Stimulated activated CD8-positive, alpha-beta memory T cell treated with anti-CD3 and anti-CD28 coated beads, Interleukin-15, amount 100 ng/mL, for 1 hour (primary cell): ENCODE results near the gene ITIH5.

ENCODE experiments used
- DNase-seq: peaks from one replicate; pipeline ENCODE4 v3.0.0-alpha.2; 2020; ENCODE audit warnings: low read depth

The ITIH5 gene

DNA sequence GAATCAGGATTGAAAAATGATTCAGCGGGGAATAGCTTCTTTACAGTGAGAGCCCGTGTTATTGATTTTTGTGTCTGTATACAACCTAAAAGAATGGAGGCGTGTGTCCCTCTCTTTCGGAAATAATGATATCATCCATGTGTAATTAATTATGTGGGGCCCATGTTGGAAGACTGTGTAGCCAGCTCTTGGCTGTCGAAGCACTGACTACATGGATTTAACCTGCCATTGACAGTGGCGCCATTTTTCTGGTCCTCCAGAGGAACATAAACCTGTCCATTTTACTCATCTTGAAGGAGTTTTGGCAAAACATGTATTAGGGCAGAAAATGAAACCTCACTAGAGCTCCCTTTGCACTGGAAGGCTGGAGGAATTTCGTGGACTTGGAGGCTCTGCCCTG is 119.6 kb downstream of the ITIH5 start:
- no peak for DNase-seq

DNA sequence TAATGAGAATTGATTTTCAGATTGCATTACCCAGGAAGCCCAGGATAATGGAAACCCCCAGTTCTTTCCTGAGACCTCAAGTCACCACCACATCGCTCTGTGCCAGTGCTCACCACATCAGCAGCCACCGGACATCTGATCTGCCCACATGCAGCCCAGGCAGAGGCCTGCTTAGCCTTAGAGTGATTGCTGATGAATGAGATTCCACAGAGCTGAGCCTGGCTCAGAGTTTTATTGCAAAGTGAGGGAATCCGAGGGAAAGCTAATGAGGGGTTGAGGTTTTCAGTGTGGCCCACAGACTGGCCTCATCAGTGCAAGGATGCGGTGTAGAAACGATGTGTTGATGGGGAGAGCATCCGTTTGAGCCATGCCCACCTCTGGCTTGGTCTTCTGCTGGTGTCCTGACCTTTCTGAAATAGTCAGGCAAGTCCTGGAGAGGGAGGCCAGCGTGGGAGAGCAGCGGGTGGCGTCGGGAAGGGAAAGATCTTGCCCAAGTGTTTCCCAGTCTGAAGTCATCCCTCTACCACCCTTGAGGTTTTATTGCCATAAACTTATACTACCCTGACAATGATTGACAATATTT is 120.3 kb downstream of the ITIH5 start:
- DNase-seq: no peak

DNA sequence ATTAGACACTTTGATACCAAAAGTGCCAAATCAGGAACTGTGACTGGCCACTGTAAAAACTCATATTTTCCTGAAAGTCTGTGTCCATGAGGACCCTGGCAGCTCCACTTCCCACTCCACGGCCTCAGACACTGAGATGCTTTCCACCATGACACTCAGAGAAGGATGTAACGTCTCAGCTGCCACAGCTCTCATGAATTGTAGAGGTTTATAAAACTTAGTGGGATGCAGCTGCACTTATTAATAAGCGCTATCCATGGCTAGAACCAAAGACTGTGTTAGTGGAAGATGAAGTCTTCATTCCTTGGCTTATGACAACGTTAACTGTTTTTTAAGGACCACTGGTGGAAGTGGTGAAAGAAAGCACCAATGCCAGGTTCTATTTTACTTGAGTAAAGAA is 121.0 kb downstream of the ITIH5 start:
- DNase-seq: no peak

DNA sequence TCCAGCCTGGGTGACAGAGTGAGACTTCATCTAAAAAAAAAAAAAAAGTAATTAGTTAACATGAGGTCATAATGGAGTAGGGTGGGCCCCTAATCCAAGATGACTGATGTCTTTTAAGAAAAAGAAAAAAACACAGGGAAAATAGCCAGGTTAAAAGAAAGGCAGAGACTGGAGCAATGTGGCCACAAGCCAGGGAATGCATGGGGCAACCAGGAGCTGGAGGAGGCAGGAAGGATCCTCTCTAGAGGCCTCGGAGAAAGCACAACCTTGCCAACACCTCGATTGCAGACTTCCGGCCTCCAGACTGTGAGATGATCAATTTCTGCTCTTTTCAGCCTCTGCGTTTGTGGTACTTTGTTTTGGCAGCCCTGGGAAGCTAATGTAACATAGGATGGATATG is 121.5 kb downstream of the ITIH5 start:
- no peak for DNase-seq

DNA sequence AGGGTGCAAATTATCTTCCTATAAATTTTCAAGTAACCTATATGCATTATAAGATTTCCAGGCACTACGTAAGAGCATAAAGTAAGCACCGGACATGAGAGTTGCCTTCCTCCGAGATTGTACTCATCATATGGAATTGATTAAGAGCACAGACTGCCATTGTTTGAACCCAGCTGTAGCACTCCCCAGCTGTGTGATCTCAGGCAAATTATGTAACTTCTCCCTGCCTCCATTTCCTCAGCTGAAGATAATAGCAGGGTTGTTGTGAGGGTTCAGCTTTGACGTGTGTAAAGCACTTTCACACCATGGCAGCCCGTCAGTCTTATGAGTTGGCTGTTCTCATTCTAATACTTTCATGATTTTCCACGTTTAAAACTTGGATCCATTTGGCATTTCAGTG is 122.6 kb downstream of the ITIH5 start:
- DNase-seq: no peak

DNA sequence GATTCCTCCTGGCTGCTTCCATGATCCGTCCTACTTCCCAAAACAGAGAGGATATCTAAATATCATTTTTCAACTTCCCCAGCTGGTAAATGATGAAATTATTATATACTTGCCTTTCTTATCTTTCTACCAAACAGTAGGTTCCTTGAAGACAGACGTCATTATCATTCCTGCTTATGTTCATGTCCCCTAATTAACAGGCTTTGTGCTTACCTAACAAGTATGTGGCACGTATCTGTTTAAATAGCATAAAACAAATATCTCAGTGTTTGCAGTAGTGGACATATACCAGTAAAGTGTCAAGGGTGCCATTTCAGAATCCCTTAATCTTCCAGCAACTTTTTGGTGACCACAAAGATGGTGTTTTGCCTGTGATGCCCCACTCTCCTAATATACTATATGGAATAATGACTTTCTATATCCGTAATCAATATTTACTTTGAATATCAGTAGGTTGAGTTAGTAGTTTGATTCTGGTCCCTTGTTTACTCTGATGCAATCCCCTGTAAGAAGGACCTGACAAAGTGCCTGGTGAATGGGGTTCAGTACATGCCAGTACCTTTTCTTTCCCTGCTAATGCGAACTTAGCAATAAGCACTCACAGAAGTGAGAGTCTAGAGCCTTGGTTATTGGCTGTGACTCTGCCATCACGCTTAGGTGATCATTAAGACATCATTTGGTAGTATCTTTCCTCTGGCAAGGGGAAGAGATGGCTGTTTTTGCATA is 124.4 kb downstream of the ITIH5 start:
- no peak for DNase-seq

DNA sequence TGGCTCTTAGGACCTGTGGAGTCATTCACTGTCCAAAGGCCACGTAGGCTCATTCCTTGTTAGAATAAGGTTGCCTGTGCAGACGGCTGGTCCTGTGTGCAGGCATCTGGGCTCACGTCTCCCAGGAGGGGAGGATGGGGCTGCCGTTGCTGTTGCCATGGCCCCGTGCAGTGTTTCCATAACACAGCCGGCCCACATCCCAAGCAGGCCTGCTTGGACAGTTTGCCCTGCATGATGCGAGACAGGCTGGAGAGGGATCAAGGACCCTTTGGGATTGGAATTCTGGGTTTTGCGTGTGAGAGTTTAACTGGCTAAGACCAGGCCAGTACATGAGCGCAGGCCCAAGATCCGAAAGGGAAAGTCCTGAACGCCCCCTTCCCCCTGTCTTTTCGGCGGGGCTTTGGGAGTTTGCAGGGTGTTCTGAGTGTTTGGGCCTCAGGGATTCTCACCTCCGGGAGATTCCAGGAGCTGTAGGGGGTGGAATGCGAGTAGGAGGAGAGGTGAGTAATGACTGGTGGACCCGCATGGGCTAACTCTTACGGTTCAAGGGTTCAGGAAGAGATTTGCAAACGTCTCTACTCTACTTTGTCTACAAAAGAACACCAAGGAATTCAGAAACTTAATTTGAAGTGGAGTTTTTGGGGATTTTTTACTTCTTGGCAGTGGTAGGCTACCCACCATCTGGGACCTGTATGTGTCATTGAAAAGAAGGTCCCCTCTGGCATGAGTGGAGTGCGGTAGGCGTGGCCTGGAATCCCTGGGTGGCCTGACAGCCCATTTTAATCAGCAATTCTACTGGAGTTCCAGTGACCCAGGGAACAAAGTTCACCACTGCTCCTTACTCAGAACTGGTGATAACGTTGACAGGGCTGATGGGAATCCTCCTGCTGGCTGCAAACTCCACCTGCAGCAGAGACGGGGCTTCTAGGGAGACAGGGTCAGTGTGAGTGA is 125.4 kb downstream of the ITIH5 start:
- DNase-seq: no peak

DNA sequence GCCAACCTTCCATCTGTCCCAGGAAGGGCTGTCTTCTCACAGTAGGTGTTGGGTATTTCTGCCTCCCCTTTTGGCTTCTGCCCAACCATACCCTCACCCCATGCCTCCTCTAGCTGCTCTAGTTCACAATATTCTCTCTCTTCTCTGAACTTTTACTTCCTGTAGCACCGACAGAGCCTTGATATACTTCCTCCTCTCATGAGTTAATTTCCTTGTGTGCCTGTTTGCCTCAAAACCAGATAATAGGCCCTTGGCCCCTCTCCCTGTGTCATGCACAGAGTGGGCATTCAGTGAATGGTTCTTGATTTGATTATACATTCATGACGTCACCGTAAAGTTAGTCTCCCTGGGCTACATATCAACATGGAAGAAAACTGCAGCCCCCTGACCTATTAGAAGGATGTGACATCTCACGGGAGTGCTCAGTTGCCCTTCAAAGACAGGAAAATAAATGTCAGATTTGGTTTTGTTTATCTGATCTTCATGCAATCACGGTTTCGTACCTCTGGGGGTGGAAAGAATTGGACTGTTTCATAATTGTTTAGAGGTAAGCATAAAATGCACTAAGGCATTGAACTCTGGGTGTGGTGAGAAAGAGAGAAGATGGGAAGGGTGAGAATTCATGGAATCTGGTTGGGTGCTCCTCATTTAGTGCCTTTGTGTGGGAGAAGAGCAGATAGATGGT is 127.7 kb downstream of the ITIH5 start:
- DNase-seq: no peak

DNA sequence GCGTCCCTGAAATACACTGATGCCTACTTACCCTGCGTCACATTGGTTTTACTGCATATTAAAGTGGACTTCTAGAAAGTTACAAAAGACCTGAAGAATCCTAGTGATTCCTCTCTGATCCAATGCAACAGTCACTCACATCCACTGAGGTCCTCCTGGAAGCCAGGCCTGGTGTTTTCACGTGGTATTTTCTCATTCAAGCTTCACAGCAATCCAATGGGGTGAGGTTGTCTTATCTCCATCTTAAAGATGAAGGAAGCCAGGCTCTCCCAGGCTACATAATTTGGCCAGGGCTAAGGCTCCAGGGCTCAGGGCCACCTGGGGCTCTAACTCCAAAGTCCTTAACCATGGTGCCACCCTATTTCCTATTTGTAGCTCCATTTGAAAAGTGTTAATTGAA is 129.6 kb downstream of the ITIH5 start:
- DNase-seq: no peak

DNA sequence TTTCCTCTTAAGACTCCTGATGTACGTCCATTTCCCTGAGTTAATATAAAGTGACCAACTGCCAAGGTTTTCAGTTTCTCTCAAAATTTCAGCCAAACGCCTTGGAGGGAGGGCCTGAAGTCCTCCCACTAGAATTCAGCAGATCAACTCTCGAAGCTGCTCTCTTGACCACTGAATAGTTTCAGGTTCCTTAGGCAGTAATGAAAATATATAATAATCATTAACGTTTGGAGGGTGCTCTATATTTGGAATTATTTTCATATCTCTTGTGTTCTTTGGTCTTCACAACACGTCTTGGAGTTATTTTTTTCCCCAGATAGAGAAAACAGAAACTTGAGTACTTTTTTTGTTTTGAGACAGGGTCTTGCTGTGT is 132.3 kb downstream of the ITIH5 start:
- DNase-seq: no peak

DNA sequence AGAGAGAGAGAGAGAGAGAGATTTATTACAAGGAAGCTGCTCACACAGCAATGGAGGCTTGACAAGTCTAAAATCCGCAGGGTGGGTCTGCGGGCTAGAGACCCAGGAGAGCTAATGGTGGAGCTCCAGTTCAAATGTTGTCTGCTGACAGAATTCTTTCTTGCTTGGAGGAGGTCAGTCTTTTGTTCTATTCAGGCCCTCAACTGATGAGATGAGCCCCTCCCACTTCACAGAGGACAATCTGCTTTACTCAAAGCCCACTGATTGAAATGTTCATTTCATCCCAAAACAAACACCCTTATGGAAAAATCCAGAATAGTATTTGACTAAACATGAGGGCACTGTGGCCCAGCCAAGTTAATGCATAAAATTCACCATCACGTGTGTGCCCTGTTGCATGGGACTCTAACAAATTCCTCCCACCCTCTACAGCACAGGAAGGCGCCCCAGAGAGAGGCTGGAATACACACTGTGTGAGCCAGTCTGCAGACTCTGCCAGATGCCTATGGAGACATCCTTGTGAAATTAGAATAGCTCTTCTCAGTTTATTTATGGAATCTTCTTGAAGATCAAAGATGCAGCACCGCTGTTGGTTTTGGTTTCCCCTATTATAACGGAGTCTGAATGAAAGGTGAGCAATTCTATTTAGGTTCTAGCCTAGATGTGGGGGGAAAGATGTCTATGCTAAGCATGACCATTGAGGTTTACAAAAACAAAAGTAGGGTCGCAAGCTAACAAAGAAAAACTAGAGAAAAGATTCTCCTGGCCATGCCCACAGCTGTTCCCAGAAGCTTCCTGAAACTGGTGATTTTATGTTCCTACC is 132.9 kb downstream of the ITIH5 start:
- no peak for DNase-seq

DNA sequence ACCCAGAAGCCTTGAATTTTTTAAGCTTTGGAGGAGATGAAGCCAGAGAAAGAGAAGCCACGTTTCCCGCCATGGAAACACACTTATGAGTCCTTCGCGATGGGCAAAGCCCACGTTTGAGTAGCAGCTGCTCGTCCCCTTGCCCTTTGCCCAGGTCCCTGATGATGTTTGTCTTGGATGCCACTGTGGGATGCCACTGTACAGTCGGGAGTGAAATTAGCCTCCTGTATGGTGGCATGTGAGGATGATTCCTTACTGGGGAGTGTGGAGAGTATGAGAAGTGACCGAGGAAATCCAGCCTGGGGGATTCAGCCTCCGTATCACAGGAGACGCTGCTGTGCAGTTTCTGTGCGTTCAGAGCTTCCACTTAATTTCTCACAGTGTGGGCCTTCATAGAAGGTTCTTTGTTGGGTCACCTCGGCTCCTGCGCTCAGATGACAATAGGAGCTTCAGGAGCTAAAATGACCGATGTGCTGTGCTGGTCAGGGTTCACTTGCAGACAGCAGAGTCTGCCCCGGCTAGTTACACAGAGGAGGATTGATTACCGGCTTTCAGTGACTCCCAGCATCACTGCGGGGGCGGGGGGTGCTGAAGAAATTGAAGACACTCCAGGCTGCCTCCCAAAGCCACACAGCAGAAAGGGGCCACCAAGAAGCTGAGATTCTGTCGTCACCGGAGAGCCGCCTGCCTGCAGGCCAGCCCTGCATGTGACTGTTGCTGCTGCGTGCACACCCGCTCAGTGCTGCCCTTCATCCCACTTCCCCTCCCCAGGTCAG is 133.9 kb downstream of the ITIH5 start:
- DNase-seq: no peak

DNA sequence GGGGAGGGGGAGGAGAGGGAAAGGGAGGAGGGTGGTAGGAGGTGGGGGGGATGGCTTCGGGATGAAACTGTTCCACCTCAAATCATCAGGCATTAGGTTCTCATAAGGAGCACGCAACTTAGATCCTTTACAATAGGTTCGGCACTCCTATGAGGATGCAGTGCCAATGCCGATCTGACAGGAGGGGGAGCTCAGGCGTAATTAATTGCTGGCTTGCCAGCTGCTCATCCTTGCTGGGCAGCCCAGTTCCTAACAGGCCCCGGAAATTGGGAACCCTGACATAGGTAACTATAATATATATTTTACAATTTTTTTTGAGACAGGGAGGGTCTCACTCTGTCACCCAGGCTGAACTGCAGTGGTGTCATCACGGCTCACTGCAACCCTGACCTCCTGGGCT is 137.1 kb downstream of the ITIH5 start:
- DNase-seq: no peak

DNA sequence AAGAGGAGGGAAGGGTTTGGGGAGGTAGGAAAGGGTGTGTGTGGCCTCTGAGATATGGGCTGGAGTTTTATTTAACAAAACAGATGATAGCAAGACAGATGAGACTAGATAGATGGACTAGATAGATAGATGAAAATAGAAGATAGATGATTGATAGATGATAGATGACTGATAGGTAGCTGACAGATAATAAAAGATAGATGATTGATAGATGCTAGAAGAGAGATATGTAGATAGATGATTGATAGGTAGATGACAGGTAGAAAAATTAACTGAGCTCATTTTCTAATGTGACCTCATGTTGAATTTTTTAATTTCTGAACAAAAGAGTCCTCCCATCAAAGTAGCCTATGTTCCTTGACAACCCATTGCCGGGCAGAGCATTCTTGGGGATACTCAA is 139.3 kb downstream of the ITIH5 start:
- DNase-seq: no peak

DNA sequence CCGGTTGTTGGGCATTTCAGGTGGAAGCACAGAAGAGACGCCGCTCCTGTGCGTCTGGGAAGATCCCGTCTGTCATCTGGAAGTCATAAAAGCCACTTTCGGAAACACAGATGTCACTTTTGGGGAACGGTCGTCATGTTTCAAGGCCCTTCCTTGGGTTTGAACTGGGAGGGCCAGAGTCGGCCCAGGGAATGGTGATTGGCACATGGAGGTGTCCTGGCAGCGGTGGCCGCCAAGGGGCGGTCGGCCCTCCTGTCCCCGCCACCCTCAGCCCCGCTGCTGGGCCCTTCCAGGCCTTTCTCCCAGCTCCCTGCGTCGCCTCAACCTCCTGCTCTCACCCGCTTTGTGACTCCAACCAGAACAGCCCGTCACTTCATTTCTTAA is 140.8 kb downstream of the ITIH5 start:
- no peak for DNase-seq

DNA sequence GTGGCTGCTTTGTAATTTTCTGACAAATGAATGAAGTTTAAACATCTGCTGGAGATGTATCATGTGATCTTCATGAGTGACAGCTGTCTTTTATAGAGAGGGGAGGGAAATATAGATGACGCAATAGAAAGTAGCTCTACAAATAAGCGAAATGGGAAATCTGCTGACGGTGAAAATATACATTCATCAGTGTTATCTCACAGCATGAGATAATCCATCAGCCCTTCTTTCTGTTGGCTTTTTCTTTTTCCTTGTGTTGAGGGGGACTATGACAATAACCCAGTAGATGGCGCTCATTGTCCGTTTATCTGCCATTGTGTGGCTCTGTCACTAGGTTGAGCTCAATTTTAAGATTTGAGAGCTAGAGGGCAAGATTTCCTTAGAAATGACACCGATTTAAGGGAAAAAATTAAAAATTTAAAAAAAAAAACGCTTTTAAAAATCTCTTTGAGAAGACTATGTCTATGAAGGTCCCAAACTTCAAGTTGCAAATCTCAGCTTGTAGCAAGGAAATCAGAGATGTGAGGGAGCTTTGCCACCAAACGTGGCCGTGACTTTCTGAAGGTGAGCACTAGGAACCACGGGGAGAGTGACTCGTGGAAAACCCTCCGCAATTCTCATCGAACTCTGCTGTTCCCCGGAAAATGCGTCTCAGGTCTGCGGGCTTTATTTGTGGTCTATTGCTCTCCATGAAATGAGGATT is 141.3 kb downstream of the ITIH5 start:
- peak; percentile 36 for DNase-seq

DNA sequence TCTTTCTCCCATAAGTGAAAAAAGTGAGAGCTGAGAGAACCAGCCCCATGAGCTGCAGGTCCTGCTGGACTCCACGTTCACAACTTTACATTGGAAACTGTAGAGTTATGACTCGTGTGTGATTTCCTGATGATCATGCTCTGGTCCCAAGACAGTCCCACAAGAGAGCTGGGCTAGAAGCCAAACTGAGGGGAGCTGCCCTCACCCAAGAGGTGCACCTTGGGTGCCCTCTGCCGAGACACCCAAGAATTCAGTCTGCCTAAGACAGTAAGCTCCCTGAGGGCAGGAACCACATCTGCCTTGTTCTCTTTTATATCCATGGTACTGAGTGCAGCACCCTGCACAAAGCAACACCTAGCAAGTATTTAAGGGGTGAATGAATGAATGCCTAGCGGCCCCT is 143.1 kb downstream of the ITIH5 start:
- DNase-seq: no peak

DNA sequence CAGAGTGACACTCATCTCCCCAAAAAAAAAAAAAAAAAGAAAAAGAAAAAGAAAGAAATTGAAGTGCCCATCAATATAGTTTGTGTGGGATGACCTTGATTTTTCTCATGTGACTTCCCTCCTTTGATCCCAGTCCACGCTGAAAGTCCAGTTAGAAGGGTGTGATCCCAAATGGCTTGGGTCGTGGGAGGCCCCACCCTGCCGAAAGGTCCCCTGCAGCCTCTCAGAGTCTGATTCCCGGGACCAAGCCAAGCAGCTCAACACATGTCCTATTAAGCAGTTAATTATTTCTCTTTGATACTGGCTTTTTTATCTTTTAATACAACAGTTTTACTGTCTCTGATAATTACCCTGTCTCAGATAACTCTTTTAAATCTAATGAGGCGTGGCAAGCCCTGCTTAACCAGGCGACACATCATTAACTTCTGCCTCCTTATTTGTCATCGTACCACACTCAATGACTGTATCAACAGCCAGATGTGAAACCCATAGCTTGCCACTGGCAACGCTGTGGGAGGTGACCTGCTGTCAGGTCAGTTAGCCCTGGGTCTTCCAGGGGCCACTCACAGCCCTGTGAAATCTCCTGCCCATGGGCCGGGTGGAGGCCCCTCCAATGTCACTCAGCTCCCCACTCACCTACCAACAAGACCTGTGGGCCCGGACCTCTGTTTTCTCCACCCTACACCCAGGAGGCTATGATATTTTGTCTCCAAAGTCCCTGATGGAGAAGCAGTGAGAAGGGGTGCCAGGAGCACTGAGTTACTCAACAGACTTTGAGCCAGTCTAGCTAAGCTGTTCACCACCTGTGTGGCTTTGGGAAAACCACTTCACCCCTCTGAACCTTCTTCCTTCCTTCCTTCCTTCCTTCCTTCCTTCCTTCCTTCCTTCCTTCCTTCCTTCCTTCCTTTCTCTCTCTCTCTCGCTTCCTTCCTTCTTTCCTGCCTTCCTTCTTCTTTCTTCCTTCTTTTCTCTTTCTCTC is 146.0 kb downstream of the ITIH5 start:
- DNase-seq: no peak

DNA sequence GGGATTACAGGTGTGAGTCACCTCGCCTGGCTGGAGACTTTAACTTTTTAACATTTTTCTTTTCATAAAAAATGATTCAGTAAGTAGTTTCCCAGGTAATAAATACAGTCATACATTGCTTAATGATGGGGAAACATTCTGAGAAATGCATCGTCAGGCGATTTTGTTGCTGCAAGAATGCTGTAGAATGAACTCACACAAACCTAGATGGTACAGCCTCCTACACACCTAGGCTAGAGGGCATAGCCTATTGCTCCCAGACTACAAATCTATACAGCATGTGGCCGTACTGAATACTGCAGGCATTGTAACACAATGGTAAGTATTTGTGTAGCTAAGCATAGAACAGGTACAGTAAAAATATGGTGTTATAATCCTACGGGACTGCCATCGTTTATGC is 147.4 kb downstream of the ITIH5 start:
- no peak for DNase-seq
